Measurements from ENCODE around the gene COLEC12.

The COLEC12 gene

GRCh38 chr18:294566-294965 lies 205.9 kb downstream of the COLEC12 start:
- POLR2A ChIA-PET = no interaction called here
- CTCF ChIA-PET = interaction anchor here (0.7 to 1.3 kb wide), 2 partner anchors 212 to 327 kb away, joined by 3 to 4 read pairs; no protein-coding TSS in a partner anchor

GRCh38 chr18:293536-293935 lies 207.0 kb downstream of the COLEC12 start:
- Histone ChIP-seq H3K36me3 (ENCODE audit: control insufficient read depth in 2 of 2, insufficient read depth in 1 of 2, low read length in 2 of 2) (no peaks in the 10 kb centered on the region; a peak in 1 of 3 replicates), H3K4me1 (ENCODE audit: control insufficient read depth, insufficient read depth, low read length) (no peaks in the 10 kb centered on the region), H3K9me3 (ENCODE audit: control insufficient read depth, insufficient read depth, low read depth, low read length) (no peaks in the 10 kb centered on the region), H3K27ac (ENCODE audit: extremely low read depth, low read depth, low read length) (no peak overlapping the region), H3K4me3 (ENCODE audit: low read depth, low read length) (no peak overlapping the region)
- CTCF ChIA-PET = interaction anchor here (0.6 to 1.8 kb wide), 4 partner anchors 322 to 357 kb away, joined by 3 to 6 read pairs (median 4); no protein-coding TSS in a partner anchor
- no peak for TF ChIP-seq ZNF133 (tag by site-specific recombination; IDR thresholded peaks at IDR 0.05)
- no peak for TF ChIP-seq GFI1B (tag by site-specific recombination; IDR thresholded peaks at IDR 0.05)
- TF ChIP-seq ZNF596 (tag by site-specific recombination; IDR thresholded peaks at IDR 0.05) = no peak
- TF ChIP-seq ZNF785 (tag by site-specific recombination; IDR thresholded peaks at IDR 0.05) = no peak
- TF ChIP-seq ZNF239 (tag by site-specific recombination; IDR thresholded peaks at IDR 0.05) = no peak
- no peak for TF ChIP-seq HOXC10 (CRISPR knock-in tag; IDR thresholded peaks at IDR 0.05)
- no peak for TF ChIP-seq PRDM4 (tag by site-specific recombination; IDR thresholded peaks at IDR 0.05)
- TF ChIP-seq ZNF48 (tag by site-specific recombination; IDR thresholded peaks at IDR 0.05) = no peak
- TF ChIP-seq PRDM2 (tag by site-specific recombination; IDR thresholded peaks at IDR 0.05; ENCODE audit: borderline replicate concordance) = no peak
- TF ChIP-seq ZNF26 (tag by site-specific recombination; IDR thresholded peaks at IDR 0.05) = no peak
- POLR2A ChIA-PET = no interaction called here

More at GRCh38 chr18:294566-294965, 205.9 kb downstream of the COLEC12 start:
- TF ChIP-seq ZNF37A (tag by site-specific recombination; IDR thresholded peaks at IDR 0.05) = no peak
- TF ChIP-seq ZNF530 (tag by site-specific recombination; IDR thresholded peaks at IDR 0.05; ENCODE audit: low read depth) = no peak
- TF ChIP-seq GLI4 (tag by site-specific recombination; IDR thresholded peaks at IDR 0.05) = no peak
- TF ChIP-seq CTCF (tag by site-specific recombination; IDR thresholded peaks at IDR 0.05) = no peak
- TF ChIP-seq ZNF513 (tag by site-specific recombination; IDR thresholded peaks at IDR 0.05) = no peak
- TF ChIP-seq ZNF473 (tag by site-specific recombination; IDR thresholded peaks at IDR 0.05) = no peak
- TF ChIP-seq ZBTB7A (tag by site-specific recombination; IDR thresholded peaks at IDR 0.05; ENCODE audit: low read depth) = no peak
- no peak for TF ChIP-seq ZNF664 (tag by site-specific recombination; IDR thresholded peaks at IDR 0.05)
- TF ChIP-seq ZNF830 (tag by site-specific recombination; IDR thresholded peaks at IDR 0.05; ENCODE audit: low read depth) = no peak
- no peak for TF ChIP-seq ZNF24 (tag by site-specific recombination; IDR thresholded peaks at IDR 0.05)
- TF ChIP-seq ZNF2 (tag by site-specific recombination; IDR thresholded peaks at IDR 0.05) = no peak
- TF ChIP-seq ZNF707 (tag by site-specific recombination; IDR thresholded peaks at IDR 0.05) = no peak
- no peak for TF ChIP-seq ZNF416 (tag by site-specific recombination; IDR thresholded peaks at IDR 0.05)
- Histone ChIP-seq H3K4me3 (ENCODE audit: low read depth, low read length) (no peak overlapping the region), H3K27ac (ENCODE audit: extremely low read depth, low read depth, low read length) (no peak overlapping the region), H3K4me1 (ENCODE audit: control insufficient read depth, insufficient read depth, low read length) (no peaks in the 10 kb centered on the region), H3K36me3 (ENCODE audit: control insufficient read depth in 2 of 2, insufficient read depth in 1 of 2, low read length in 2 of 2) (no peaks in the 10 kb centered on the region), H3K9me3 (ENCODE audit: control insufficient read depth, insufficient read depth, low read depth, low read length) (no peaks in the 10 kb centered on the region)

Measured in HEK293 (cell line).